Endodermal cell (in vitro differentiated cells): ENCODE measurements around the gene ACYP2. TPM values are rescaled to one million over a fixed set of nuclear protein-coding genes. Genes with fewer than 3 reads are reported as not detected.
A peak's percentile ranks its signal among the peaks of the same experiment; 100 is the strongest.
"Not testable (repeated sequence)": the region's sequence is repeated elsewhere in the genome, so short reads cannot be mapped to it uniquely, and the experiment has no call there.

Experiments
- DNase-seq: peaks from one replicate; pipeline ENCODE4 v3.0.0-alpha.2; 2017
- H3K27ac ChIP-seq: 2 replicates; pipeline ENCODE4 v1.5.1; 2013; ENCODE audit warnings: mild to moderate bottlenecking, low read depth, low read length, moderate library complexity
- H3K27me3 ChIP-seq: 2 replicates; pipeline ENCODE4 v1.6.1; 2013; ENCODE audit warnings: mild to moderate bottlenecking, low read length, moderate library complexity; ENCODE audit not compliant: insufficient read depth, control insufficient read depth, poor library complexity, severe bottlenecking
- H3K36me3 ChIP-seq: 2 replicates; pipeline ENCODE4 v1.7.0; 2013; ENCODE audit warnings: mild to moderate bottlenecking, low read length, moderate library complexity; ENCODE audit not compliant: control insufficient read depth, insufficient read depth
- H3K4me1 ChIP-seq: one replicate; pipeline ENCODE4 v1.7.0; 2013; ENCODE audit warnings: low read length; ENCODE audit not compliant: control insufficient read depth, insufficient read depth
- H3K4me3 ChIP-seq: 2 replicates; pipeline ENCODE4 v1.5.1; 2013; ENCODE audit warnings: mild to moderate bottlenecking, low read length, moderate library complexity
- H3K9ac ChIP-seq: 2 replicates; pipeline ENCODE4 v1.6.1; 2013; ENCODE audit warnings: mild to moderate bottlenecking, low read length, moderate library complexity; ENCODE audit not compliant: poor library complexity, severe bottlenecking; ENCODE audit errors: extremely low read depth
- H3K9me3 ChIP-seq: 2 replicates; pipeline ENCODE4 v1.6.1; 2013; ENCODE audit warnings: mild to moderate bottlenecking, low read length, moderate library complexity; ENCODE audit not compliant: control insufficient read depth
- H3K27ac Mint-ChIP-seq: 2 replicates; pipeline ENCODE4 v1.8.0; 2020; ENCODE audit warnings: mixed read lengths
- H3K27me3 Mint-ChIP-seq: 2 replicates; pipeline ENCODE4 v1.8.0; 2021; ENCODE audit warnings: mild to moderate bottlenecking, mixed read lengths; ENCODE audit not compliant: insufficient read depth
- H3K36me3 Mint-ChIP-seq: 2 replicates; pipeline ENCODE4 v1.8.0; 2020; ENCODE audit warnings: low read depth, mixed read lengths
- H3K4me1 Mint-ChIP-seq: 2 replicates; pipeline ENCODE4 v1.8.0; 2020; ENCODE audit warnings: mixed read lengths
- H3K4me3 Mint-ChIP-seq: 2 replicates; pipeline ENCODE4 v1.8.0; 2020; ENCODE audit warnings: mild to moderate bottlenecking, moderate library complexity, mixed read lengths
- H3K9me3 Mint-ChIP-seq: 2 replicates; pipeline ENCODE4 v1.8.0; 2020; ENCODE audit warnings: mild to moderate bottlenecking, mixed read lengths
- CTCF ChIP-seq: fragments of 200-600 bp; sonication (generic); conservative IDR thresholded peaks from 2 replicates; pipeline ENCODE4 v1.5.0; 2021; ENCODE audit warnings: antibody characterized with exemption, mild to moderate bottlenecking
- WGBS, 2 experiments: methylation state at CpG; one replicate each; pipeline versions ENCODE4 v1.1.5 to v1.1.7; 2013; ENCODE audit warnings: missing lambda C conversion rate in 2 of 2, mixed read lengths in 1 of 2; ENCODE audit not compliant: insufficient coverage in 1 of 2, insufficient read length in 1 of 2; 5-methylcytosine and 5-hydroxymethylcytosine counted together
- total RNA-seq, 2 donors: library from RNA; stranded (reverse); fragmentation: NEBNext Ultra II Directional in 1 of 2; extraction: Animal tissue kit (Norgen Biotek cat#: 25700) in 1 of 2; gene quantifications; 2 replicates in 1 of 2; 3 replicates in 1 of 2; pipeline ENCODE4 v1.2.1, GENCODE V29; 2021

The ACYP2 gene
- total RNA-seq, 2 donors from 2014 or later = 7.4 to 8.6 TPM

GRCh38 chr2:54290356-54291025 is 175.1 kb downstream of the ACYP2 start:
- DNase-seq = no peak
- H3K27me3 Mint-ChIP-seq = peaks cover 82% of the 10 kb centered on the region
- H3K4me3 Mint-ChIP-seq = no peak overlapping the region
- H3K4me3 ChIP-seq = peak overlapping the region; percentile 43
- WGBS, 2 experiments = 59 to 76% methylated on average over 6 to 9 of the region's 9 CpGs
- H3K27me3 ChIP-seq = peaks cover 86% of the 10 kb centered on the region
- no peaks in the 10 kb centered on the region for H3K36me3 ChIP-seq
- H3K4me1 ChIP-seq = peaks cover 5% of the 10 kb centered on the region
- H3K4me1 Mint-ChIP-seq = peaks cover 12% of the 10 kb centered on the region
- H3K9me3 Mint-ChIP-seq = no peaks in the 10 kb centered on the region
- H3K9ac ChIP-seq = no peak overlapping the region
- no peaks in the 10 kb centered on the region for H3K9me3 ChIP-seq
- H3K36me3 Mint-ChIP-seq = no peaks in the 10 kb centered on the region
- no peak overlapping the region for H3K27ac ChIP-seq
- TF ChIP-seq CTCF = no peak
- H3K27ac Mint-ChIP-seq = no peak overlapping the region

- not testable (repeated sequence) for H3K27ac ChIP-seq, DNase-seq, H3K9me3 Mint-ChIP-seq, H3K9ac ChIP-seq, H3K36me3 Mint-ChIP-seq, H3K27ac Mint-ChIP-seq, H3K4me3 Mint-ChIP-seq, H3K9me3 ChIP-seq, H3K36me3 ChIP-seq, H3K4me3 ChIP-seq, H3K4me1 ChIP-seq
- peaks cover 45% of the 10 kb centered on the region for H3K27me3 ChIP-seq
- H3K27me3 Mint-ChIP-seq = peaks cover 44% of the 10 kb centered on the region
- H3K4me1 Mint-ChIP-seq = peaks cover 12% of the 10 kb centered on the region
- 88% methylated on average over 2 of the region's 2 CpGs; no CpG with 5 or more reads in 1 of the 2 experiments for WGBS, 2 experiments
Observed at GRCh38 chr2:54294665-54295064, 179.2 kb downstream of the ACYP2 start.

GRCh38 chr2:54295911-54296310 is 180.5 kb downstream of the ACYP2 start:
- Mint-ChIP-seq H3K27me3 (peaks cover 35% of the 10 kb centered on the region), H3K36me3 (no peaks in the 10 kb centered on the region), H3K4me1 (peaks cover under 1% of the 10 kb centered on the region), H3K9me3 (no peaks in the 10 kb centered on the region), H3K4me3 (no peak overlapping the region), H3K27ac (no peak overlapping the region)
- H3K27me3 ChIP-seq = peaks cover 32% of the 10 kb centered on the region
- no peaks in the 10 kb centered on the region for H3K4me1 ChIP-seq
- 81 to 84% methylated on average over 3 to 5 of the region's 5 CpGs for WGBS, 2 experiments
- no peak overlapping the region for H3K27ac ChIP-seq
- DNase-seq = peak; percentile 57
- H3K36me3 ChIP-seq = no peaks in the 10 kb centered on the region
- no peak for TF ChIP-seq CTCF
- H3K9me3 ChIP-seq = no peaks in the 10 kb centered on the region
- H3K9ac ChIP-seq = no peak overlapping the region
- no peak overlapping the region for H3K4me3 ChIP-seq
